Upper lobe of left lung (tissue), 6 donors: ENCODE measurements around the gene CANT1. TPM values are rescaled to one million over a fixed set of nuclear protein-coding genes. Genes with fewer than 3 reads are reported as not detected.

Source experiments
- ATAC-seq, 2 donors: fragments of 200-7000 bp; cut with Tn5 transposase; one replicate each; pipeline ENCODE4 v1.9.1; 2022; ENCODE audit warnings: mild to moderate bottlenecking in 2 of 2, moderate library complexity in 2 of 2; ENCODE audit not compliant: low FRiP score in 2 of 2
- DNase-seq, 2 donors: peaks; one replicate each; pipeline ENCODE4 v3.0.0-alpha.2; 2019 to 2020
- H3K27ac ChIP-seq, 4 donors: fragments of 200-600 bp; sonication (generic); one replicate each; pipeline ENCODE4 v1.5.1; 2016 to 2019
- H3K27me3 ChIP-seq, 4 donors: fragments of 200-600 bp; sonication (generic); one replicate each; pipeline ENCODE4 v1.5.1; 2017 to 2019
- H3K36me3 ChIP-seq, 4 donors: fragments of 200-600 bp; sonication (generic); one replicate each; pipeline ENCODE4 v1.5.1; 2016 to 2019
- H3K4me1 ChIP-seq, 4 donors: fragments of 200-600 bp; sonication (generic); one replicate each; pipeline ENCODE4 v1.5.1; 2018 to 2019
- H3K4me3 ChIP-seq, 4 donors: fragments of 200-600 bp; sonication (generic); one replicate each; pipeline ENCODE4 v1.5.1; 2017 to 2019; ENCODE audit warnings: mild to moderate bottlenecking in 2 of 4, moderate library complexity in 1 of 4
- H3K9me3 ChIP-seq, 4 donors: fragments of 200-600 bp; sonication (generic); one replicate each; pipeline ENCODE4 v1.5.1; 2018 to 2019
- EP300 ChIP-seq, 4 donors: sonication (generic); formaldehyde crosslinking; IDR thresholded peaks; one replicate each; pipeline ENCODE4 v1.5.1; 2017; ENCODE audit warnings: antibody characterized with exemption in 4 of 4, control low read depth in 2 of 4
- POLR2A ChIP-seq, 4 donors: fragments of 450-650 bp; IDR thresholded peaks; one replicate each; pipeline ENCODE4 v1.5.1; 2016 to 2017; ENCODE audit warnings: antibody characterized with exemption in 4 of 4, mild to moderate bottlenecking in 2 of 4
- POLR2AphosphoS5 ChIP-seq, 2 donors: sonication (generic); formaldehyde crosslinking; IDR thresholded peaks; one replicate each; pipeline ENCODE4 v1.5.1; 2017; ENCODE audit warnings: antibody characterized with exemption in 2 of 2
- WGBS, 2 donors: methylation state at CpG; one replicate each; pipeline ENCODE4 v1.1.5; 2017 to 2018; 5-methylcytosine and 5-hydroxymethylcytosine counted together
- total RNA-seq, 6 donors: library from RNA; depleted of rRNA in 4 of 6; stranded (reverse); fragments of >200 nt in 4 of 6; gene quantifications; one replicate each; pipeline versions ENCODE4 v1.1.0 to v1.2.1, GENCODE V29; 2016 to 2021
- TF ChIP-seq, protein P1 (sequence below), 6 experiments: fragments of 450-650 bp in 4 of 6; fragments of 200-600 bp in 2 of 6; sonication (generic) in 2 of 6; IDR thresholded peaks; one replicate each; pipeline ENCODE4 v1.5.1; 2016 to 2019; ENCODE audit warnings: antibody characterized with exemption in 6 of 6
- donor health status: DM: no; HTN: no; CAD: no; lungs with moderate emphysema.
- donor health status: DM: no; HTN: yes; CAD: no; lungs with severe emphysema.

Gene CANT1
- total RNA-seq, 6 donors from 2014 or later, result 19.5 to 77.8 (median 38.6) TPM

DNA sequence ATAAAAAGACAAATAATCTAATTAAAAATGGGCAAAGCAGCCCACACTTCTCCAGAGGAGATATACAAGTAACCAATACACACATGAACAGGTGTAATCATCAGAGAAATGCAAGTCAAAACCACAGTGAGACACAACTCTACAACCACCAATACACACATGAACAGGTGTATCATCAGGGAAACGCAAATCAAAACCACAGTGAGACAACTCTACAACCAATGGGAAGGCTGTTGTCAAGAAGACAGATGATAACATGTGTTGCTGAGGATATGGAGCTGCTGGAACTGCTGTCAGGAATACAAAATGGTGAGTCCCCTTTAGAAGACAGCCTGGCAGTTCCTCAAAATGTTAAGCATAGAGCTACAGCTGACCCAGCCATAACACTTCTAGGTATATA, 42.6 kb upstream of the CANT1 start:
- H3K27me3 ChIP-seq, result no peaks in the 10 kb centered on the region
- no peak for DNase-seq
- H3K27ac ChIP-seq, result no peak overlapping the region
- WGBS, 2 donors, result 74 to 89% methylated on average over 1 of the region's 1 CpG
- H3K4me3 ChIP-seq, result no peak overlapping the region
- ATAC-seq, result no peak
- TF ChIP-seq POLR2A (IDR thresholded peaks at IDR 0.05) (no peak), POLR2AphosphoS5 (IDR thresholded peaks at IDR 0.05) (no peak), EP300 (IDR thresholded peaks at IDR 0.05) (no peak)
- TF ChIP-seq, protein P1, sequence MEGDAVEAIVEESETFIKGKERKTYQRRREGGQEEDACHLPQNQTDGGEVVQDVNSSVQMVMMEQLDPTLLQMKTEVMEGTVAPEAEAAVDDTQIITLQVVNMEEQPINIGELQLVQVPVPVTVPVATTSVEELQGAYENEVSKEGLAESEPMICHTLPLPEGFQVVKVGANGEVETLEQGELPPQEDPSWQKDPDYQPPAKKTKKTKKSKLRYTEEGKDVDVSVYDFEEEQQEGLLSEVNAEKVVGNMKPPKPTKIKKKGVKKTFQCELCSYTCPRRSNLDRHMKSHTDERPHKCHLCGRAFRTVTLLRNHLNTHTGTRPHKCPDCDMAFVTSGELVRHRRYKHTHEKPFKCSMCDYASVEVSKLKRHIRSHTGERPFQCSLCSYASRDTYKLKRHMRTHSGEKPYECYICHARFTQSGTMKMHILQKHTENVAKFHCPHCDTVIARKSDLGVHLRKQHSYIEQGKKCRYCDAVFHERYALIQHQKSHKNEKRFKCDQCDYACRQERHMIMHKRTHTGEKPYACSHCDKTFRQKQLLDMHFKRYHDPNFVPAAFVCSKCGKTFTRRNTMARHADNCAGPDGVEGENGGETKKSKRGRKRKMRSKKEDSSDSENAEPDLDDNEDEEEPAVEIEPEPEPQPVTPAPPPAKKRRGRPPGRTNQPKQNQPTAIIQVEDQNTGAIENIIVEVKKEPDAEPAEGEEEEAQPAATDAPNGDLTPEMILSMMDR (IDR thresholded peaks at IDR 0.05), result no peak
- H3K9me3 ChIP-seq, result peaks cover 0 to 7% (median 0%) of the 10 kb centered on the region in 4 donors
- no peaks in the 10 kb centered on the region for H3K4me1 ChIP-seq
- peaks cover 0 to 27% (median 2%) of the 10 kb centered on the region in 4 donors for H3K36me3 ChIP-seq

DNA sequence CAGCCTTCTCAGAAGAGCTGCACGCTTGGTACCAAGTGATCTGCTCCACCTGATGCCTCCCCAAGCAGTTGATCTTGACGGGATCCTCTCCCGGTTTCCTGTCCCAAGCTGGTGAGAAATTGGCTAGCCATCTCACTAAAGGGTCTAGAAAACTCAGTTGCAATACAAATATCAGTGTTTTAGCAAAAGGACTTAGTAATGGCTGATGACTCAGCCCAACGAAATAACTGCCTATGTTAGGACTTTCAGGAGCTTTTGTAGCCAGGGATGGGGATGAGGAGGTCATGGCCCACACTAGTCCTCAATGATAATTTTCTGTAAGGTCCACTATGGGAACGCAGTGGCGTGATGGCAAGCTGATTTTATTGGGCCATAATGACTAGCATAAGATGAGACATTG, 41.7 kb upstream of the CANT1 start:
- 91 to 93% methylated on average over 5 to 6 of the region's 6 CpGs for WGBS, 2 donors
- Histone ChIP-seq H3K36me3 (peaks cover 0 to 27% (median 2%) of the 10 kb centered on the region in 4 donors), H3K27me3 (no peaks in the 10 kb centered on the region), H3K4me3 (no peak overlapping the region), H3K27ac (no peak overlapping the region), H3K4me1 (peaks cover 0 to 3% (median 0%) of the 10 kb centered on the region in 4 donors), H3K9me3 (peaks cover 0 to 7% (median 0%) of the 10 kb centered on the region in 4 donors)
- ATAC-seq (no peak), DNase-seq (no peak)
- TF ChIP-seq POLR2AphosphoS5 (IDR thresholded peaks at IDR 0.05) (no peak), EP300 (IDR thresholded peaks at IDR 0.05) (no peak), POLR2A (IDR thresholded peaks at IDR 0.05) (no peak)
- TF ChIP-seq, protein P1 (IDR thresholded peaks at IDR 0.05), result no peak

DNA sequence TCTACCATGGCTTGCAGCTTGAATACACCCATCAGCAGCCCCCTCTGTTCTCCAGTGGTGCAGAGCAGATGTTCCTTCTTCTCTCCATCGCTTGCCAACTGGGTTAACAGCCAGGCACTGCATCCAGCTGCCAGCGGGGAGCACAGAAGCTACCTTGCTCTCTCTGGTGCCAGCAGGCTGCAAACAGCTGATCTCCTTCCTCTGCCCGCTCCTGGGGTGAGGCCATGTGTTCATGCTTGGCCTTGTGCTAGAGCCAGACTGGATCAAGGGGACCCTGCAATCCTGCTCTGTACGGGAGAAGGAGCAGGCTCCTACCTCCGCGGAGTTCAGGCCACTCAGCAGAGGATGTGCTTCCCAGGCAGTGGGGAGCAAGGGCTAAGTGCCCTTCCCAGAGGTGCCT, 41.0 kb upstream of the CANT1 start:
- peaks cover 0 to 7% (median 0%) of the 10 kb centered on the region in 4 donors for H3K9me3 ChIP-seq
- DNase-seq (no peak), ATAC-seq (no peak)
- TF ChIP-seq POLR2A (IDR thresholded peaks at IDR 0.05) (no peak), POLR2AphosphoS5 (IDR thresholded peaks at IDR 0.05) (no peak), EP300 (IDR thresholded peaks at IDR 0.05) (no peak)
- TF ChIP-seq, protein P1 (IDR thresholded peaks at IDR 0.05), result no peak
- peaks cover 0 to 27% (median 2%) of the 10 kb centered on the region in 4 donors for H3K36me3 ChIP-seq
- no peak overlapping the region for H3K4me3 ChIP-seq
- H3K27ac ChIP-seq, result no peak overlapping the region
- whole genome bisulfite sequencing, 2 donors, result 90 to 100% methylated on average over 4 to 6 of the region's 6 CpGs
- peaks cover 0 to 9% (median 0%) of the 10 kb centered on the region in 4 donors for H3K4me1 ChIP-seq
- no peaks in the 10 kb centered on the region for H3K27me3 ChIP-seq

DNA sequence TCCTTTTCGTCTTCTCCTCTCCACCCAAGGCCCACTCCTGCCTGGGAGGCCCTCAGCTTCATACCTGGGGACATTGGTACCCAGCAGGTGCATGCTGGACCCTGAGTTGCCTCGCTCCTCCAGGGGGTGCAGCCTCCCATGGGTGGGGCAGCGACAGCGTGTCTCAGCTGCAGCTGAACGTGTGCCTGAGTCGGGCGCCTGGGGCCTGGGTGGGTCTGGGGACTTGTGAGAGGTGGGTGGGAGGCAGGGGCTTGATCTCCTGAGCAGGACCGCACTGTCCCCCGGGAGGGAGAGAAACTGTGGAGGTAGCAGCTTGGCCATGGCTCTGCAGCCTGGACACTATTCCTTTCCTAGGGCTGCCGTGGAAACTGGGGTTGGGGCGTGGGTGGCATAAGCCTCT, 40.3 kb upstream of the CANT1 start:
- WGBS, 2 donors, result 81 to 92% methylated on average over 6 to 11 of the region's 11 CpGs
- ATAC-seq (no peak), DNase-seq (peak in 1 of 2 donors; percentile 70)
- H3K9me3 ChIP-seq, result peaks cover 0 to 7% (median 0%) of the 10 kb centered on the region in 4 donors
- TF ChIP-seq EP300 (IDR thresholded peaks at IDR 0.05) (no peak), POLR2A (IDR thresholded peaks at IDR 0.05) (no peak)
- H3K27me3 ChIP-seq, result no peaks in the 10 kb centered on the region
- H3K4me3 ChIP-seq, result no peak overlapping the region
- H3K36me3 ChIP-seq, result peaks cover 0 to 27% (median 2%) of the 10 kb centered on the region in 4 donors
- no peak overlapping the region for H3K27ac ChIP-seq
- peaks cover 0 to 9% (median 0%) of the 10 kb centered on the region in 4 donors for H3K4me1 ChIP-seq

DNA sequence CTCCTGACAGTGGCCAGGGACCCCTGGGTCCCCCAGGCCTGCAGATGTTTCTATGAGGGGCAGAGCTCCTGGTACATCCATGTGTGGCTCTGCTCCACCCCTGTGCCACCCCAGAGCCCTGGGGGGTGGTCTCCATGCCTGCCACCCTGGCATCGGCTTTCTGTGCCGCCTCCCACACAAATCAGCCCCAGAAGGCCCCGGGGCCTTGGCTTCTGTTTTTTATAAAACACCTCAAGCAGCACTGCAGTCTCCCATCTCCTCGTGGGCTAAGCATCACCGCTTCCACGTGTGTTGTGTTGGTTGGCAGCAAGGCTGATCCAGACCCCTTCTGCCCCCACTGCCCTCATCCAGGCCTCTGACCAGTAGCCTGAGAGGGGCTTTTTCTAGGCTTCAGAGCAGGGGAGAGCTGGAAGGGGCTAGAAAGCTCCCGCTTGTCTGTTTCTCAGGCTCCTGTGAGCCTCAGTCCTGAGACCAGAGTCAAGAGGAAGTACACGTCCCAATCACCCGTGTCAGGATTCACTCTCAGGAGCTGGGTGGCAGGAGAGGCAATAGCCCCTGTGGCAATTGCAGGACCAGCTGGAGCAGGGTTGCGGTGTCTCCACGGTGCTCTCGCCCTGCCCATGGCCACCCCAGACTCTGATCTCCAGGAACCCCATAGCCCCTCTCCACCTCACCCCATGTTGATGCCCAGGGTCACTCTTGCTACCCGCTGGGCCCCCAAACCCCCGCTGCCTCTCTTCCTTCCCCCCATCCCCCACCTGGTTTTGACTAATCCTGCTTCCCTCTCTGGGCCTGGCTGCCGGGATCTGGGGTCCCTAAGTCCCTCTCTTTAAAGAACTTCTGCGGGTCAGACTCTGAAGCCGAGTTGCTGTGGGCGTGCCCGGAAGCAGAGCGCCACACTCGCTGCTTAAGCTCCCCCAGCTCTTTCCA, 39.5 kb upstream of the CANT1 start:
- H3K27ac ChIP-seq, result no peak overlapping the region
- peaks cover 0 to 27% (median 2%) of the 10 kb centered on the region in 4 donors for H3K36me3 ChIP-seq
- no peaks in the 10 kb centered on the region for H3K27me3 ChIP-seq
- TF ChIP-seq EP300 (IDR thresholded peaks at IDR 0.05) (no peak), POLR2A (IDR thresholded peaks at IDR 0.05) (no peak), POLR2AphosphoS5 (IDR thresholded peaks at IDR 0.05) (no peak)
- TF ChIP-seq, protein P1 (IDR thresholded peaks at IDR 0.05), result no peak
- DNase-seq, result no peak
- peaks cover 0 to 5% (median 0%) of the 10 kb centered on the region in 4 donors for H3K9me3 ChIP-seq
- 79 to 87% methylated on average over 16 to 21 of the region's 21 CpGs for WGBS, 2 donors
- ATAC-seq, result no peak
- H3K4me1 ChIP-seq, result peaks cover 0 to 9% (median 0%) of the 10 kb centered on the region in 4 donors
- H3K4me3 ChIP-seq, result no peak overlapping the region
